Sigmoid colon (tissue), 7 donors: ENCODE results near the gene GIMAP8. TPM values are rescaled to one million over a fixed set of nuclear protein-coding genes. Genes with fewer than 3 reads are reported as not detected.

Source experiments
- DNase-seq: peaks from one replicate; pipeline ENCODE4 v3.0.0-alpha.2; 2019
- H3K27ac ChIP-seq, 4 donors: fragments of 200-600 bp; sonication (generic); one replicate each; pipeline ENCODE4 v1.5.1; 2016 to 2019; ENCODE audit warnings: mild to moderate bottlenecking in 1 of 4
- H3K27me3 ChIP-seq, 3 donors: fragments of 200-600 bp; sonication (generic); one replicate each; pipeline ENCODE4 v1.5.1; 2019; ENCODE audit warnings: mild to moderate bottlenecking in 1 of 3
- H3K36me3 ChIP-seq, 4 donors: fragments of 200-600 bp; sonication (generic); one replicate each; pipeline ENCODE4 v1.5.1; 2016 to 2019
- H3K4me1 ChIP-seq, 4 donors: fragments of 200-600 bp; sonication (generic); one replicate each; pipeline ENCODE4 v1.5.1; 2017 to 2019
- H3K4me3 ChIP-seq, 4 donors: fragments of 200-600 bp; sonication (generic); one replicate each; pipeline ENCODE4 v1.5.1; 2017 to 2019; ENCODE audit warnings: mild to moderate bottlenecking in 2 of 4, moderate library complexity in 1 of 4
- H3K9me3 ChIP-seq, 4 donors: fragments of 200-600 bp in 3 of 4; sonication (generic) in 3 of 4; one replicate each; pipeline versions ENCODE4 v1.5.1 to v1.6.1; 2013 to 2019
- EP300 ChIP-seq, 4 donors: sonication (generic); formaldehyde crosslinking; IDR thresholded peaks; one replicate each; pipeline ENCODE4 v1.6.1; 2017; ENCODE audit warnings: antibody characterized with exemption in 4 of 4
- POLR2A ChIP-seq, 2 donors: fragments of 450-650 bp; IDR thresholded peaks; one replicate each; pipeline ENCODE4 v1.6.1; 2016; ENCODE audit warnings: antibody characterized with exemption in 2 of 2, mild to moderate bottlenecking in 2 of 2, moderate library complexity in 2 of 2
- POLR2AphosphoS5 ChIP-seq, 4 donors: sonication (generic); formaldehyde crosslinking; IDR thresholded peaks; one replicate each; pipeline ENCODE4 v1.6.1; 2017; ENCODE audit warnings: antibody characterized with exemption in 4 of 4
- WGBS, 2 donors: extraction: QIAGEN DNeasy Blood & Tissue Kit; methylation state at CpG; one replicate each; pipeline ENCODE4 v1.1.7; 2013; 5-methylcytosine and 5-hydroxymethylcytosine counted together
- intact Hi-C: fragments of 100-400 bp; cut with DNase I; formaldehyde crosslinking; loops from one replicate; pipeline ENCODE4 v1.15.1; 2023
- polyA plus RNA-seq, 3 donors: library from polyadenylated mRNA; stranded (reverse); fragments of 200-250 nt; gene quantifications; one replicate each; pipeline ENCODE4 v1.2.3, GENCODE V29; 2013
- total RNA-seq, 4 donors: library from RNA; depleted of rRNA; stranded (reverse); fragments of >200 nt; gene quantifications; one replicate each; pipeline ENCODE4 v1.1.0, GENCODE V29; 2016
- TF ChIP-seq, protein P1 (sequence below), 4 experiments: fragments of 450-650 bp in 3 of 4; fragments of 200-600 bp in 1 of 4; IDR thresholded peaks; one replicate each; pipeline ENCODE4 v1.5.1; 2016 to 2019; ENCODE audit warnings: antibody characterized with exemption in 4 of 4, mild to moderate bottlenecking in 3 of 4, moderate library complexity in 2 of 4
- donor health status: healthy with polysubstance abuse.
- donor health status: Bipolar disorder and iron deficiency.
- donor health status: healthy.

Gene GIMAP8
- total and polyA plus RNA-seq, 7 donors, result 2.4 to 10.7 (median 7.1) TPM

DNA sequence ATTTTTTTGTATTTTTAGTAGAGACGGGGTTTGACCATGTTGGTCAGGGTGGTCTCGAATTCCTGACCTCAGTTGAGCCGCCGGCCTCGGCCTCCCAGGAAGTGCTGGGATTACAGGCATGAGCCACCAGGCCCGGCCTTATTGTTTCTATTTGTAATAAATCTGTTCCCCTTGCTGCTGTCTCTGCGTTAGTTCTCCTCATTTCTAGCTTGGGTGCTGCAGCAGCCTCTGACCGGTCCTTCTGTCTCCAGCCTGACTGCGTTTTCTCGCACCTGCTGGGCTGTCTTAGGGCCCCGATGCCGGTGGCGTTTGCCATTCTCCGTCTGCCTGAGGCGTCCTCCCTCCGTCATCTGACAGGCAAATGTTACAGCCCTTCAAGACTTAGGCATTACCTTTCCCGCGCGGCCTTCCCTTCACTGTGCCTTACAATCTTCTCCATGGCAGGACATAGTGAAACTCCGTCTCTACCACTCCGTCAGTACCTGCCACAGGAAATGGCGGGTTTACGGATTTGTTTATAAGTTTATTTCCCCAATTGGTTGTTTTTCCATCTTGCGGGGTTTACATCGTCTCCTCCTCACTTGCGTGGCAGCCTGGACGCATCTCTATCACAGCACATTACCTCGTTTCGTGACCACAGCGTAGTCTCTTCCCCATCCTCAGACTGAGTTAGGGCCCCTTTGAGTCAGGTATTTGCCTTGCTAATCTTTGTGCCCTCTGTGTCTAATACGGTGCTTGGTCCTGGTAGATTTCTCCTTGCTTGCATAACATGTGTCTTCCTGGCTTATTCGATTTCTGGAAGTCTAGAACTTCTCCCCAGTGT is 2.3 kb upstream of the GIMAP8 start:
- no peaks in the 10 kb centered on the region for H3K9me3 ChIP-seq
- H3K4me1 ChIP-seq, result peaks cover 0 to 19% (median 1%) of the 10 kb centered on the region in 4 donors
- DNase-seq, result no peak
- no peaks in the 10 kb centered on the region for H3K36me3 ChIP-seq
- 78 to 80% methylated on average over 32 of the region's 32 CpGs for WGBS, 2 donors
- TF ChIP-seq, protein P1, sequence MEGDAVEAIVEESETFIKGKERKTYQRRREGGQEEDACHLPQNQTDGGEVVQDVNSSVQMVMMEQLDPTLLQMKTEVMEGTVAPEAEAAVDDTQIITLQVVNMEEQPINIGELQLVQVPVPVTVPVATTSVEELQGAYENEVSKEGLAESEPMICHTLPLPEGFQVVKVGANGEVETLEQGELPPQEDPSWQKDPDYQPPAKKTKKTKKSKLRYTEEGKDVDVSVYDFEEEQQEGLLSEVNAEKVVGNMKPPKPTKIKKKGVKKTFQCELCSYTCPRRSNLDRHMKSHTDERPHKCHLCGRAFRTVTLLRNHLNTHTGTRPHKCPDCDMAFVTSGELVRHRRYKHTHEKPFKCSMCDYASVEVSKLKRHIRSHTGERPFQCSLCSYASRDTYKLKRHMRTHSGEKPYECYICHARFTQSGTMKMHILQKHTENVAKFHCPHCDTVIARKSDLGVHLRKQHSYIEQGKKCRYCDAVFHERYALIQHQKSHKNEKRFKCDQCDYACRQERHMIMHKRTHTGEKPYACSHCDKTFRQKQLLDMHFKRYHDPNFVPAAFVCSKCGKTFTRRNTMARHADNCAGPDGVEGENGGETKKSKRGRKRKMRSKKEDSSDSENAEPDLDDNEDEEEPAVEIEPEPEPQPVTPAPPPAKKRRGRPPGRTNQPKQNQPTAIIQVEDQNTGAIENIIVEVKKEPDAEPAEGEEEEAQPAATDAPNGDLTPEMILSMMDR (IDR thresholded peaks at IDR 0.05), result no peak
- TF ChIP-seq POLR2AphosphoS5 (IDR thresholded peaks at IDR 0.05), result no peak
- no peak for TF ChIP-seq EP300 (IDR thresholded peaks at IDR 0.05)
- TF ChIP-seq POLR2A (IDR thresholded peaks at IDR 0.05), result no peak
- peaks cover 2 to 20% (median 10%) of the 10 kb centered on the region in 3 donors for H3K27me3 ChIP-seq
- H3K4me3 ChIP-seq, result no peak overlapping the region
- H3K27ac ChIP-seq, result no peak overlapping the region
- intact Hi-C loops, result no loop called here

DNA sequence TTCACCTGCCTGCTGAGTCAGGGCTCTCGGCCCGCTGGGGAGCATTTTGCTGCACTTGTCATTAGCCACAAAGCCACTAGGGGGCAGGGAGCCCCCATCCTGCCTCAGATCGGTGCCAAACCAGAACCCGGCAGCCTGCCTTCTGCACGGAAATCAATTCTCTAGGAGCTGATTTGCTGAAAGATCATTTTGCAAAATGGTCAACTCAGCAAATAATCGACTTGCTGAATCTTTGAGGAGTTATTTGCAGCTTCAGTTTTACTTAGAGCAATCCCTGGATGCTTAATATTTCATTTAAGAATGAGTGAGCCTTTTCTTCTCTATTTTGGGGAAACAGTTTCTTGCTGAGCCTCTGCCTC is 1.7 kb upstream of the GIMAP8 start:
- H3K4me3 ChIP-seq, result no peak overlapping the region
- H3K27me3 ChIP-seq, result peaks cover 2 to 21% (median 10%) of the 10 kb centered on the region in 3 donors
- WGBS, 2 donors, result 1% methylated on average over 6 of the region's 6 CpGs
- H3K4me1 ChIP-seq, result peaks cover 0 to 19% (median 1%) of the 10 kb centered on the region in 4 donors
- no peaks in the 10 kb centered on the region for H3K9me3 ChIP-seq
- intact Hi-C loops, result no loop called here
- H3K36me3 ChIP-seq, result no peaks in the 10 kb centered on the region
- peak in 2 of 4 donors; percentile 9 to 20 for TF ChIP-seq POLR2AphosphoS5 (IDR thresholded peaks at IDR 0.05)
- TF ChIP-seq, protein P1 (IDR thresholded peaks at IDR 0.05), result peak; percentile 16 to 80 (median 72)
- TF ChIP-seq POLR2A (IDR thresholded peaks at IDR 0.05), result no peak
- DNase-seq, result peak; percentile 80
- peak overlapping the region in 2 of 4 donors; percentile 63 to 77 for H3K27ac ChIP-seq

DNA sequence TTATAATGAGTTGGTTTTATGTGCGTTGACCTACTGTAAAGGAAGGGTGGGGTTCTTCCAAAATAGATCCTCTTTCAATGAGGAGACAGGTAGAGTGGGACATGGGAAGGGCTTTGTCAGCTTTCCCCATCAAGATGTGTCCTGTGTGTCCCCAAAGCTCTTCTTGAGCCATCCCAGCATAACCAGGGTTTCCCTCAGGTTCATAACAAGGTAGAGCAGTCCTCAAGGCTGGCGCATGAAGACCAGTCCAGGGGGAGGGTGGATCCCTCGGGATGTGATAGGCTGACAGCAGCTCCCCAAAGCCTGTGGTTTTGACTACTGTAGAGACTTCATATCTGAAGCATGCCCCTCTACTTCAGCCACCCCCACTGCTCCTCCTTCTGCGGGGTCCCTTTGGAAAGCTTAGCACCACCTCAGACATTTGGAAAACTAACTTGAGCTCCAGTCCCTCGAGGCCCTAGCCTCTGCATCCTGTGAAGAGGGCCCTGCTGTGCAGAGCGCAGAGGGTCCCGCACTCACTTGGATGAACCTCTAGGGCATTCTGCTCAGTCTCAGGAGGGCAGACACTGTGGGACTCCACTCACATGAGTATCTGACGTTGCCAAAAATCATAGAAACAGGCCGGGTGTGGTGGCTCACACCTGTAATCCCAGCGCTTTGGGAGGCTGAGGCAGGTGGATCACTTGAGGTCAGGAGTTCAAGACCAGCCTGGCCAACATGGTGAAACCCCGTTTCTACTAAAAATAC is 1.1 kb upstream of the GIMAP8 start:
- intact Hi-C loops, result no loop called here
- peaks cover 0 to 19% (median 1%) of the 10 kb centered on the region in 4 donors for H3K4me1 ChIP-seq
- WGBS, 2 donors, result 74 to 80% methylated on average over 11 of the region's 11 CpGs
- H3K4me3 ChIP-seq, result no peak overlapping the region
- no peaks in the 10 kb centered on the region for H3K9me3 ChIP-seq
- DNase-seq, result no peak
- TF ChIP-seq POLR2AphosphoS5 (IDR thresholded peaks at IDR 0.05), result no peak
- TF ChIP-seq EP300 (IDR thresholded peaks at IDR 0.05), result no peak
- no peak for TF ChIP-seq POLR2A (IDR thresholded peaks at IDR 0.05)
- TF ChIP-seq, protein P1 (IDR thresholded peaks at IDR 0.05), result no peak
- peak overlapping the region; percentile 15 to 77 (median 59) for H3K27ac ChIP-seq
- H3K36me3 ChIP-seq, result no peaks in the 10 kb centered on the region
- H3K27me3 ChIP-seq, result peaks cover 2 to 21% (median 10%) of the 10 kb centered on the region in 3 donors

DNA sequence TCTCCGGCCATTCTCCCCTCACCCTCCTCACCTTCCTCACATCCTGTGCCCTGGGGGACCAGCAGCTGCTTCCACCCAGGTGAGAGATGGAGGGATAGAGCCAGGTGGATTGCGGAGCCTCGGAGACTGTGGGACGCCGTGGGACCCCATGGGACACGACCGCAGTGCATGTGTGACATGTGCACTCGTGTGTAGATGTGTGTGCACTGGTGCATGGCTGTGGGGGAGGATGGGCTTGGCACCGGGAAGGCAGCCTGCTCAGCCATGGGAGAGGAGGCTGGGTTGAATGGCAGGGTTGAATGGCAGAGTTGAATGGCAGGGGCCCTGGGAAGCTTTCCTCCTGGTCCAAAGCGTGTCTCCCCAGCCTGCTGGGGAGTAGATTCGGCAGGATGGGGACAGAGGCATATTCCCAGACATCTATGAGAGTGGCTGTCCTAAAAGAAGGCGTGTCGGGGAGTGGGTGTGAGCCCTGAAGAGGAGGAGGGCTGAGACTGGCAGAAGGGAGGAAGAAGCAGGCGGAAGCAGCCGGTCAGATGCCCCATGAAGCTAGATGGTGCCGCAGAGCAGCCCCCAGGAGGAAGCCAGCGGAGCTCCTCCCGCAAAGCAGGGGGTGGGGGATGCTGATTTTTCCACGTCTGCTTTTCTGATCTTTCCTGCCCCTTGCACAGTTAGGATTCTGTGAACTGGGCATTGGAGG is 815 bp downstream of the GIMAP8 start:
- H3K9me3 ChIP-seq, result no peaks in the 10 kb centered on the region
- WGBS, 2 donors, result 43 to 74% methylated on average over 19 of the region's 19 CpGs
- H3K4me3 ChIP-seq, result peak overlapping the region; percentile 19 to 44 (median 38)
- DNase-seq, result peak; percentile 78
- TF ChIP-seq POLR2AphosphoS5 (IDR thresholded peaks at IDR 0.05) (peak in 1 of 4 donors; percentile 21), EP300 (IDR thresholded peaks at IDR 0.05) (no peak)
- TF ChIP-seq, protein P1 (IDR thresholded peaks at IDR 0.05), result no peak
- H3K27ac ChIP-seq, result peak overlapping the region; percentile 55 to 77 (median 60)
- intact Hi-C loops, result no loop called here
- H3K36me3 ChIP-seq, result no peaks in the 10 kb centered on the region
- peaks cover 2 to 21% (median 10%) of the 10 kb centered on the region in 3 donors for H3K27me3 ChIP-seq
- H3K4me1 ChIP-seq, result peaks cover 0 to 18% (median 1%) of the 10 kb centered on the region in 4 donors
